NCI-H226 (cell line): ENCODE measurements around the gene ECI1.

ENCODE experiments used
- DNase-seq: peaks from one replicate; pipeline ENCODE4 v3.0.0-alpha.2; 2015

Gene ECI1

GRCh38 chr16:2232094-2232990 lies 19.0 kb downstream of the ECI1 start:
- no peak for DNase-seq

DNA sequence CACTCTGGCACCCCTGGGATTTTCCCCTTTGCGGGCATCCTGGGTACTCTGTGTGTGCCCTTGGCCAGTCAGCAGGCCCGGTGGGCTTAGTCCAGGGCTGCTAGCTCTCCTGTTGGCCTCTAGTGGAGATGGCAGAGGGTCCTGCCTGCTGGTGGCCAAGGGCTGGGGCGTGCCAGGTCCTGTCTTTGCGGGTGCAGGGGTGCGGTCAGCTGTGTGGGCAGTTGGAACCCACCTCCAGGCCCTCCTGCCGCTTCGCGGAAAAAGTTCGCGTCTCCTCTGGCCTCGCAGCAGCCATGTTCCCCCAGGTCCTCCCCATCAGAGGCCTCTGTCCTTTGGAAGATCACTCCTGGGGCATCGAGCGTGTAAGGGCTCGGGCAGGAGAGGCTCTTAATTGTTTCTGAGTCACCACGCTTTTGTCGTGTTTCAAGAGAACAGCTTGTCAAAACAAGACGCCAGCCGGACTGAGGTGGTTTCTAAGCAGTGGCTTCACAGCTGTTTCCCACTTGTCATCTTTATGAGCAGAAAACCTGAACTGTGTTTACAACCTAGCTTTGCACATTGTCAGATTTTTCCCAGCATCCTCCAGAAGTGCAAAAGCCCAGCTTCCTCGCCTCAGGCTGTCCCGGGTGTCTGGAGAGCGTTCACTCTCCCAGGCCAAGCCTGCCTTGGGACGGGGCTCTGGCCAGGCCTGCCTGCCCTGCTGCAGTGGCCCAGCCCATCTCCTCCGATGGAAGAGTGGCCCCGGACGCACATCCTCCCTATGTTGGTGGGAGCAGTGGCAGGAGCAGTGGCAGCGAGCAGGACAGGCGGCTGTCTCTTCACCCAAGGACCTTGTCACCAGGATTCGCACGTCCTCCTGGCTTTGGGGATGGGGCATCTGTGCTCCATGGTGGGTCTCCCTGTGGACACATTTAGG lies 20.1 kb downstream of the ECI1 start:
- DNase-seq = no peak

DNA sequence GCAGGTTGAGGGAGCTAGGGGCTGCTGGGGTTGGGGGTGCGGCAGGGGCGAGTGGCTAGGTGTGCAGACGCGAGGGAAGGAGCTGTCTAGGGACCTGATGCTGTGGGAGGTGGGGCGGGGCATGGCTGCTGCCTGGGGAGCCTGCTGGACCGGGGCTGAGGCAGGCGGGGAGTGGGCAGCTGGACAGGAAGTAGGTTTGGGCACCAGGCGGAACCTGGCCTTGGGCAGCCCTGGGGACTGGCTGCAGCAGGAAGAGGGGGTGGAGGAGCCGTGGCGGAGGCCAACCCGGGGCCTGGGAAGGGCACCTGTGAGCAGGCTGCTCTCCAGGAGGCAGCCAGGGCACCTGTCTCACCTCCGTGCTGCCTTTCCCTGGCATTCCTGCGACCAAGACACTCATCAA lies 21.0 kb downstream of the ECI1 start:
- no peak for DNase-seq

DNA sequence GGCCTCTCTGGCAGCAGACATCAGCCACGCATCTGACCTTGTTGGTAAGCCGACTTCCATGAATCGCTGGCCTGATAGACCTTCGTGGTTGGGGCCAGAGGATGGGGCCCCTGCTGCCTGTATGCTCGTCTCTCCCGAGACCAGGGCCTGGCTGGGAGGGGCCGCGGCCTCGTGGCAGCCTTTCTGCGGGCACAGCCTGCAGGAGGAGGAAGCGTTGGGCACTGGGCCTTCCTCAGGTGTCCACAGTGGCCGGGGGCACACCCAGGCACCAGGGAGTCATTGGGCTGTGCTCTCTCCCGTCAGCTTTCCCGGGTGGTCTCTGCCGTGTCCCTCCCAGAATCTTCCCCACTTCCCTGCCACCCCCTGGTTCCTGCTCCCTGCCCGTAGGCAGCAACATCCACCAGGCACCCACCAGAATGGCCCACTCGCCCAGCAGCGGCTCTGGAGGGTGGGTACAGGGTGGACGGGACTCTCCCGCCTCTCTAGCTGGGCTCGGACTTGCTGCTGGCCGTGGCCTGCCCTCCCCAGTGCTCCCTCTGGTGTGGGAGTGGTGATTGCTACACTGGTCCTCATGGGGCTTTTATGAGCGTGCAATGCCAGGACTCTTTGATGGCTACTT lies 21.6 kb downstream of the ECI1 start:
- DNase-seq = no peak

DNA sequence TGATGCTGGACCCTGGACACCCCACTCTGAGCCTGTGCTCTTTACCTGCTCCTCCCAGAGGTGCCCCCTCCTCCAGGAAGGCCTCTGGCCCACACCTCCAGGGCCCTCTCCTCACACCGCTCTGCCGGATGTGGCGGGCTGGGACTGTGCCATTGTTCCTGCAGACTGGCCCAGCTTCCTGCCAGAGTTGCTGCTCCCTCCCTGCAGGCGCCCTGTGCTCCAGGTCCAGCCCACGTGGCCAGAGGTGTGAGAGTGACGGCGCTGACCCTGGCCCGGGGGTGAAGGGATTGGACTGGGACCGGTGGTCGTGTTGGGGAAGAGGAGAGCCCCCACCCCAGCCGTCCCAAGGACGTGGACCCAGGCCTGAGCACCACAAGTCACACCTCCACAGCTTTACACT lies 22.3 kb downstream of the ECI1 start:
- no peak for DNase-seq

- no peak for DNase-seq
These were observed 23.1 kb downstream of the ECI1 start for GRCh38 chr16:2228161-2228824.

- DNase-seq = no peak
These were observed 24.5 kb downstream of the ECI1 start for GRCh38 chr16:2226918-2227317.

DNA sequence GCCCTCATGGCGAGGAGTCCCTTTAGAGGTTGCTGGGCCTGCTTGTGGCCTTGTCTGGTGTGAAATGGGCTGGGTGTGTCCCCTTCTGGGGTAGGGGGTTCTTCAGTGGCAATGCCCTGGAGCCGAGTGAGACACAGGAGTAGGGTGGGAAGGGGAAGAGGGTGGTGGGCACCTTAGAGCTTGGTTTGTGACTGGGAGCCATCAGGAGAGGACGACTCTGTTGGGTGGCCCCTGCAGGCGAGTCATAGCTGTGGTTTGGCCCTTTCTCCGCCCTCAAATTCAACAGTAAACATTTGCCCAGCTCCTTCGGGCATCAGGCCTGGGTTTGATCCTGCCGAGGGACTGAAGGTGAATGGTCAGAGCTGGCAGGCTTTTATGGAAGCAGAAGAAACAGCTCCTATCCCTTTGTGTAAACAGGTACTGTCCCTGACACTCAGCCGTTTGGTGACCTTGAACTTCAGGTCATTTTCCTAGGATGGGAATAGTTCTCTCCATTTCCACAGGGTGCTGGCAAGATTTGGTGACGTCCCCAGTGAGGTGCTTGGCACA lies 25.1 kb downstream of the ECI1 start:
- DNase-seq = no peak

- DNase-seq = peak; percentile 36
These were observed 27.4 kb downstream of the ECI1 start for GRCh38 chr16:2223942-2224486.

- DNase-seq = peak; percentile 99
These were observed 28.0 kb downstream of the ECI1 start, which contains the start of gene E4F1 for GRCh38 chr16:2223221-2223941. Gene E4F1, plus strand, starts transcription at chr16:2223591. Its CDS starts 23 bp downstream, at chr16:2223614.

GRCh38 chr16:2216330-2216729 lies 35.1 kb downstream of the ECI1 start:
- no peak for DNase-seq

DNA sequence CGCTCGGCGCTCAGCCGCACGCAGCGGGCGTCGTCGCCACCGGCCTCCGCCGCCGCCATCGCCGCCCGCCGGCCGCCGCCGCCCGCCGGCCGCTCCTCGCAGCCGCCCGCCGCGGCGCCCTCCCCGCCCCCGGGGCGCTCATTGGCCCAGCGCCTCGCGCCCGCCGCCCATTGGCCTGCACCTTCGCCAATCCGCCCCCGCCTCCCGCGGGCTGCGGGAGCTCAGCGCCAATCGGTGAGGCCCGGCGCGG lies 36.7 kb downstream of the ECI1 start, which contains the start of gene PGP:
PGP (minus strand) TSS at position 122 of the 250 bp plus-strand sequence; CDS start at position 59, 63 bp downstream.
- no peak for DNase-seq

DNA sequence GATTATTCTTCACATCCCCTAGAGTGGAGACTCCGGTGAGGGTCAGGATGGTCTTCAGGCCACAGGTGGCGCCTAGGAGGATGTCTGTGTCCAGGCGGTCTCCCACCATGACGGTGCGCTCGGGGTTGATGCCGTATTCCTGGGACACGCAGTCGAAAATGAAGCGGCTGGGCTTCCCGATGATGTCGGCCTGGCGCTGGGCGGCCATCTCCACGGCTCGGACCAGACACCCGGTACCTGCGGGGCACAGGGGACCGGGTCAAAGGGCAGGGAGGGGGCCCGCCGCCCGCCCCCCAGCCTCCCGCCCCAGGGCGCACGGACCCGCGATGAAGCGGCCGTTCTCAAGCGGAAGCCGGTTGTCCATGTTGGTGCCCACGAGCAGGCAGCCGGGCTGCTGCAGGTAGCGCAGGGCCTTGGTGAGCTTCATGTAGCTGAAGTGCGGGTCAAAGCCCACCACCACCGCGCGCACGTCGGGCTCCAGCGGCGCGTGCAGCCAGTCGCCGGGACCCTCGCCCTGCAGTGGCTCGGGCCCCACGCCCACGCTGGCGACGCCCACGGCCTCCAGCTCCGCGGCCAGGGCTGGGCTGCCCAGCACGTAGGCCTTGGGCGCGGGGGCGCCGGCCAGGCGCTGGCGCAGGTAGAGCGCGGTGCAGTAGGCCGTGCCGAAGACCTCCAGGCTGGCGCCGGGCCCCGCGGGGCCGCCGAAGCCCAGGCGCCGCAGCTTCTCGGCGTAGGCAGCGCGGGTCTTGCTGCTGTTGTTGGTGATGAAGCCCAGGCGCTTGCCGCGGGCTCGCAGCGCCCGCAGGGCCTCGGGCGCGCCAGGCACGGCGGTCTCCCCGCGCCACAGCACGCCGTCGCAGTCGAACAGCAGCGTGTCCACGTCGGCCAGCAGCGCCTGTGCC lies 37.3 kb downstream of the ECI1 start:
- no peak for DNase-seq

- DNase-seq = no peak
These were observed 38.7 kb downstream of the ECI1 start for GRCh38 chr16:2212362-2213324.

- no peak for DNase-seq
These were observed 39.5 kb downstream of the ECI1 start for GRCh38 chr16:2211923-2212347.

DNA sequence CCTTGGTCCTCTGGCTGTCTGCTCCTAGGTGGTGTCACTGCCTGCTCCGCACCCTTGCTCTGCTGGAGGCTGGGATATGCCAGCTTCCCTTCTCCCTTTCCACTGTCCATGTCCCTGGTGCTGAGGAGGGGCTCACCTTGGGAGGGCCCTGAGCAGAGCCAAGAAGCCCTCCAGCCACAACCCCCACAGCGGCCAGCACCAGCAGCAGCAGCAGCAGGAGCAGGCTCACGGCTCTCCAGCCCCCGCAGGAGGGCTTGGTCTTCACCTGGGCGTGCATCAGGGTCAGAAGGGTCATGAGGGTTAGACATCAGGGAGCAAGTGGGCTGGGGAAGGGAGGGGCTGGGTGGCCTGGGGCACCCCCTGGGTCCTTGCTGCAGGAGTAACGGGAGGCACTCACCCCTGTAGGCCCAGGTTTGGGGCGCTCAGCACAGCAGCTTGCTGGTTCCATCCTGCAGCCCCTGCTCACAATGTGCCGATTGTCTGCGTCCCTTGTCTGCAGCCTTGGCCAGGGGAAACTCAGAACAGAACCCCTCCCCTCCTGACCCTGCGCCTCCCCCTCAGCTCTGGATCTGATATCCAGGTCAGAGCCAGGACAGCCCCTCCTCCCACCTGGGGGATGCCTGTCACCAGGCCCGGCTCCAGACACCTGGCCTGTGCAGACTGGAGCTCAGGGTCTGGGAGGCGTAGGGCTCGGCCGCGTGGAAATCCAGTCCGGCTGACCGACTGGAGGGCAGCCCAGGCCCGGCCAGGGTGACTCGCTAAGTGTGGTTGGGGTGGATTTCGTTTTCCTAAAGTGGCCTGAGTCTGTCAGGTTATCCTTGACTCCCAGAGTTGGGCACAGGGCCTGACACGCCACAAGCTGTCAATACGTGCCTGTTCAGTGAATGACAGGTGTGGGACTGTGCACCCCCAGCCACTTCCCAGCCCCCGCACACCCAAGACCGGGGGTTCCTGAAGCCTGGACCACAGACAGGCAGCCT lies 40.7 kb downstream of the ECI1 start, which contains the start of gene BRICD5:
BRICD5 (minus strand) TSS at position 478 of the 980 bp plus-strand sequence; CDS start at position 448, 30 bp downstream.
- no peak for DNase-seq

DNA sequence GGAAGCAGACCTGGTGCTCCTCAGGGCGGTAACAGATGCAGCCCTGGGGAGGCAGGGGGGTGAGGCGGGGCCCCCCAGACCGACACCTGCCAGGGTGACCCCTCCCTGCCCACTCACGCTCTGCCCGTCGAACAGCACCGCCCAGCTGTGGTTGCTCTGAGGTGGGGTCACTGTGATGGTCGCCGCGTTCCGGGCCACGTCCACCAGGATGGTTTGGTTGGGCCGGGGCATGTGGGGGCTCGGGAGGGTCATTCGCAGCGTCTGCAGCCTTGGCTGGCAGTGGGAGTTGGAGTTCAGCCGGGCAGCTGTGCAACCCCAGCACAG lies 41.4 kb downstream of the ECI1 start:
- no peak for DNase-seq
